ENCODE results near the gene EML1.

Gene EML1

DNA sequence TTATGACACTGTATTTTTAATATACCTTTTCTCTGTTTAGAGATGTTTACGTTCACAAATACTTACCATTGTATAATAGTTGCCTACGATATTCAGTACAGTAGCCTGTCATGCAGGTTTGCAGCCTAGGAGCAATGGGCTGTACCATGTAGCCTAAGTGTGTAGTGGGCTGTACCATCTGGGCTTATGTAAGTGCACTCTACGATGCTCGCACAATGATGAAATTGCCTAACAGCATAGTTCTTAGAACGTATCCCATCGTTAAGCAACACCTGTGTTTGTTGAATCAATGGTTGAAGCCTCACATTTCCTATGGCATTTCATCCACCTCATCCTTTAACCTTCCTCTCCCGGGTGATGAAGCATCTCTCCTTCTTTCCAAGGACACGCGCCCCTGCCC lies 12.5 kb upstream of the EML1 start:
- DNase-seq: no peak

DNA sequence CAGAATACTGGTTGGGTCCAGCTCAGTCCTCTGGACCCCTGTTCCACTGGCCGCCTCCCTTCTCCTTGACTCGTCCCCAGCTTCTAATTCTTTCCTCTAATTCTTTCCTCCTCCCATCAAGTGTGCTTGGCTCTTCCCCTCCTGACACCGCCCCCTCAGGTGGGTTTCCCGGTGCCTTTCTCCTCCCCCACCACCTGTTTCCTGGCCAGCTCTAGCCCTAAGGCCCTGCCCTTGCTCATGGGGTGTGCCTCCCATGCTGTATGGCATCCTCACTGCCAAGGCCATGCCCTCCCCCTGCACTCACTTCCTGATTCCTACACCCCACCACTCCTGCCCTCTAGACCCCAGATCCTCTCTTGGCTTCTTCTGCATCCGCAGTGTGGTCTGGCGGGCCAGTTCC lies 12.1 kb upstream of the EML1 start:
- DNase-seq: no peak

DNA sequence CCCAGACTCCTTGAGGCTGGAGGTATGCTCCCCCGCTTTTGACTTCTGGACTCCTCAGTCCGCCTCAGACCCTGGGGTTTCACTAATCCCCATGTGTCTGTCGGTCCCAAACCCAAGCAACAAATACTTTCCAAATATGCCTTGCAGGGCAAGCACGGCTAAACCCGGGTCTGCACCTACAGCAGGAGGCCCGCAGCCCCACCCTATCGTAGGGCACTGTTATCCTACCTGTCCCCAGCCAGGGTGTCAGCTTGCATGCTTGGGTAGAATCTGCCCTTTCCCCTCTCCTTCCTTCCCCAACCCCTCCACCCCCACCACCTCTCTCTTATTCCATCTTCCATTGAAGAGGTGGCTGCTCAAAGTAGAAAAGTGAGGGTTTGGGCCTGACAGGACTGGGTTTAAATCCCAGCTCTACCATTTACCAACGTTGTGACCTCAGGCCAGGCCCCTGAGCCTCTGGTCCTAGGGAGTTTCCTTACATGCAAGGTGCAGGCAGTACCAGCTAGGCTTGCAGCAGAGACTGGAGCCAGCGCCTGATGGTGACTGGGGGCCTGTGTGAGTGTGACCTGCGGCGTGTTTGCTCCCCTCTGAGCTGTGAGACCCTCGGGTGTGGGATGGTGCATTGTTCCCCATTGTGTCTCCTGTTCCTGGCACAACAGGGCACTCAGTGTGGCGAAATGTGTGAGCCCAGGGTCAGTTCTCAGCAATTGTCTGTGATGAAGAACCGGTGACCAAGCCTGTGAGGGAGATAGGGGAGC lies 11.2 kb upstream of the EML1 start:
- no peak for DNase-seq

DNA sequence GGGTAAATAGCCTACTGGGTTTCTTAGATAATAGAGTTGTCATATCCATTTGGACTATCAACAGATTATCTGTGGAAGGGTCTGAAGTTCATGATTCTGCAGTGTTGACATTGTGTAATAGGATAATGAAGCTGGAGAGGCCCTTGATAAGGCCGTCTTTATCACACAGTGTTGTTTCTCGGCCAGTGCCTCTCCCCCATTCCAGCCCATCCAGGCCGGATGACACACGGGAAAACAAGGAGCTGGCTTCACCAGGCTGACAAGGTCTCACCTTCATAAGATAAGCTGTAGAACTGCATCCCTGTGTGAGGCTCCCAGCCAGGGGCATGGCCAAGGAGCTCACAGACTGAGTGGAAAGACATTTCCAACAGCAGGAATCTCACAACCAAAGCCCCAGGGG lies 8.7 kb upstream of the EML1 start:
- DNase-seq: no peak

DNA sequence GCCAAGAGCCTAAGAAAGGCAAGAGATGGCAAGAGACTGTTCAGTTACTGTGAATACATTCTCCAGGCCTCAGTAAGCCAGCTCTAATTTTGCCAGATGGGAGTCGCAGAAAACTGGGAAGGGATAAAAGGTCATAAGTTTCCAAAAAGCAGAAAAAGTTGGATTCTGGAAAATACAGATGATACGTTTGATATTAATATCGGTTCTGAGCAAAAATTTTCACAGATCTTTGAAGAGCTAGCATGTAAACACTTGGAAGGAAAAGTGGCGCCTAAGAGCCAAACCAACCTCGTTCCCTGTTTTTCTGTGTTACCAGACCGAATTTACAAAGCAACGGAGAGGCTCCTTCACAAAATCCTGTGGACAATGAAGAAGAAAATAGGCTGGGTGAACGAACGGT lies 7.8 kb upstream of the EML1 start:
- no peak for DNase-seq

DNA sequence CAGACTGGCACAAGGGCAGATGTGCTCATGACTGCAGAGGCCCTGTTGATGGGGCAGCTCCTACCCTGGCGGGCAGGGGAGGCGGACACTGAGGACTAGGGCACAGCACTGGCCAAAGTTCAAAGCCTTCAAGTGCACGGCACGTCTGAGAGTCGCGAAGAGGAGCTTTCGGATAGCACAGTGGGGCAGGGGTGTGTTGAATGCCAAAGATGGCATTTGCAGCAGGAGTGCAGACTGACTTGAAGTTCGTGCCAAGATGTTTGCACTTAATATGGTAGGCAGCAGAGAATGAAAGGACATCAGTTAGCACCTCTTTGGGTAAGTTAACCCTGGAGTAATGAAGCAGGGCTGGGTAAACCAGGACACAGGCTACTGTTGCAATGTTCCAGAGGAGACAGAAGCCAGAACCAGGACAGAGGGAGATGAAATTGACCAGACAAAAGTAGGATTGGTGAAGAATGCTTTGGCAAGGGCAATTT lies 6.7 kb upstream of the EML1 start:
- no peak for DNase-seq

DNA sequence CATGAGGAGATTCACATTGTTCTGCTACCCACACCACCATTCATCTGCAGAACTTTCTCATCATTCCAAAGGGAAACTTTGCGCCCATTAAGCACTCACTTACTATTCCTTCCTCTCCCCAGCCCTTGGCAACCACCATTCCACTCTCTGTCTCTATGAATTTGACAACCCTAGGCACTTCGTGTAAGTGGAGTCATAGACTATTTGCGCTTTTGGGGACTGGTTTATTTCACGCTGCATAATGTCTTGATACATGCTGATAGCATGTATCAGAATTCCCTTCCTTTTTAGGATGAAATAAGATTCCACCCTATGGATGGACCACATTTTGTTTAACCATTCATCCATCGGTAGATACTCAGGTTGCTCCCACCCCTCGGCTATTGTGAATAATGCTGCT lies 4.5 kb upstream of the EML1 start:
- no peak for DNase-seq

DNA sequence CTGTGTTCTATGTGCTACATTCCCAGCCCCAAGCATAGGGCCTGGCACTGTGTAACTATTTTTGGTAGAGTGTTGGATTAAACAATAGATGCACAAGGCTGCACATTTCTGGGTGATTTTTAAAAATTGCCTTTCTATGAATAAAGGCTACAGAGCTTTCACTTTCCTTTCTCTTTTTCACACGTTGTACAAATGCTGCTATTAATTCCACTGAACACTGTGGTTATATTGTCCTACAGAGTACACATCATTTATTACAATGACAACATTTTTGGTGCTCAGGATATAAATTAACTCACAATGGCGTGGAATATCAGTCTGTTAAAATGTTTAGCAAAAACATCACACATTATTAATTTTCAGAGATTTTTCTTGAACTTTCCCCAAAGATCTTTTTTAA lies 3.6 kb upstream of the EML1 start:
- no peak for DNase-seq

DNA sequence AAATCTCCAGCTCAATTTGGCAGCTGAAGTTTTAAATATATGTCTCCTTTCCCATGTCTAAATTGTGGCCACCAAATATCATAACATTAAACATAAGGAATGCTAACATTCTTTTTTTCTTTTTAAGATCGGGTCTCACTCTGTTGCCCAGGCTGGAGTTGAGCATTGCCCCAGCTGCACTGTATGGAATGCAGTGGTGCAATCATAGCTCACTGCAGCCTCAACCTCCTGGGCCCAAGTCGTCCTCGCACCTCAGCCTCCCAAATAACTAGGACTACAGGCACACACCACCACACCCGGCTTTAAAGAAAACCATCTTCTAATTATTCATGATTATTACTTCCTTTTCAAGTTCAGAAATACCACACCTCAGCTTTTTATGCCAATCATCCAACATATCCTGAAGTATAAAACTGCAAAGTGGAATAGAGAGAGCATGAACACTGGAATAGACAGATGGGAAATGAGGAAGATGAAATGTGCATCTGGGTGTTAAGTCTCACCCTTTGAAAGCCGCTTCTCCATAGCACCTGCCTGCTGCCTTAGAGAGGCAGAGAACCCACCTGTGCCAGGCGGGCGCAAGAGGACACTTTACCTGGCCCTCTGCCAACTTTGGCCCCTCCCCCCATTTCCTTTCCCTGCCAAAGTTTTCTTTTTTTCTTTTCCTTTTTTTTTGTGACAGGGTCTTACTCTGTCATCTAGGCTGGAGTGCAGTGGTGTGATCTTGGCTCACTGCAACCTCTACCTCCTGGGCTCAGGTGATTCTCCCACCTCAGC lies 2.8 kb upstream of the EML1 start:
- no peak for DNase-seq

DNA sequence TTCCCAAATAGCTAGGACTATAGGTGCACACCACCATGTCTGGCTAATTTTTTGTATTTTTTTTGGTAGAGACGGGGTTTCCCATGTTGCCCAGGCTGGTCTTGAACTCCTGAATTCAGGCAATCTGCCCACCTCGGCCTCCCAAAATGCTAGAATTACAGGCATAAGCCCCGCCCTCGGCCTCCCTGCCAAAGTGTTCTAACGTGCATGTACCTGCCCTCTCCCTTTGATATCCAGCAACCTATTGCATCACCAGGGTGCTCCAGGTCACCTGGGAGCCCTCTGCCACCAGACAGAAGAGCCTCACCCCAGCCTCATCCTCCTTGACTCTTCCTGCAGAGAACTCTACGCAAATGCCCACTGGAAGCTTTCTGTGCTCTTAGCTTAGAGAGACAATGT lies 2.2 kb upstream of the EML1 start:
- DNase-seq: no peak

DNA sequence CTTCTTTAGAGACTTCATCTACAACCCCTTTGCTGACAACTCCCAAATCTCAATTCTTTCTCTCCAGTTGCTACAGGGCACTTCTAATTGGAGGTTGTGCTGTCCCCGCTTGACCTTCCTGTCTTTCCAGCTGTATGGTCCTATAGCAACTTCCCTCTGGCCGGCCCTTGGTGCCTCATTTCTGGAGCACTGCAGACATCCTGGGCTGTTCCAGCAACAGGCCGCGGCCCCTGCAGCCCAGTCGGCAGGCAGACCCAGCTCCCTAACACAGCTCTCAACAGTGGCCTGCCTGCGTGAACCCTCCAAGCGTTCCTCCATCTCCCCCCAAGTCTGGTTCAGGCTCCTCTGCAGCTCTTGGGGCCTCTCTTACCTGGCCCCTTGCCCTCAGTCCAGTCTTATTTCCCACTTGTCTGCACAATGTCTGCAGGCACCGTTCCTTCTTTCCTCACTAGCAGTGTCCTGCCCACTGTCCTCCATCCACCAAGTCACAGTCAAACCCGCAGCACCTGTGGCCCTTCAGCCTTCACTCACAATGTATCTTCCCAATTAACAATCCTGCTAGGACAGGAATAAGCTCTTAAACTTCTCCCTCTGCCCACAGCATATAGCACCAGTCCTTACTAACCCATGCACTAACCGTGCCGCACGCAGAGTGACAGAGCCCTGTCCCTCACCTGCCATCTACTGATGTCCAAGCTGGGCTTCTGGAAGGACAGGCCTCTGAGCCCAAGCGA lies 1.6 kb upstream of the EML1 start:
- DNase-seq: no peak

DNA sequence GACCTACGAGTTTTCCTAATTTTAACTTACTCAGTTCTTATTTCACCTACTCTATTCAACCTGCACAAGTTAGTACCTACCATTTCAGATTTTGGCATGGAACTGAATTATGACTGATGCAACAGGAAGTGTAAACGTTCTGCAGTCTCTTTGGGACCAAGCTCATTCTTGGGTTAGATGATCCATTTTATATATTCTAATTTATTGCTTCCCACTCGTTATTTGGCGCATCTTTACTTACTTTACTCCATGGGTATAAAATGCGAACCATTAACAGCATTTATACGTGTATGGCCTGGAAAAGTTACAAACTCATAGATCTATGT lies 1.0 kb upstream of the EML1 start:
- DNase-seq: no peak

DNA sequence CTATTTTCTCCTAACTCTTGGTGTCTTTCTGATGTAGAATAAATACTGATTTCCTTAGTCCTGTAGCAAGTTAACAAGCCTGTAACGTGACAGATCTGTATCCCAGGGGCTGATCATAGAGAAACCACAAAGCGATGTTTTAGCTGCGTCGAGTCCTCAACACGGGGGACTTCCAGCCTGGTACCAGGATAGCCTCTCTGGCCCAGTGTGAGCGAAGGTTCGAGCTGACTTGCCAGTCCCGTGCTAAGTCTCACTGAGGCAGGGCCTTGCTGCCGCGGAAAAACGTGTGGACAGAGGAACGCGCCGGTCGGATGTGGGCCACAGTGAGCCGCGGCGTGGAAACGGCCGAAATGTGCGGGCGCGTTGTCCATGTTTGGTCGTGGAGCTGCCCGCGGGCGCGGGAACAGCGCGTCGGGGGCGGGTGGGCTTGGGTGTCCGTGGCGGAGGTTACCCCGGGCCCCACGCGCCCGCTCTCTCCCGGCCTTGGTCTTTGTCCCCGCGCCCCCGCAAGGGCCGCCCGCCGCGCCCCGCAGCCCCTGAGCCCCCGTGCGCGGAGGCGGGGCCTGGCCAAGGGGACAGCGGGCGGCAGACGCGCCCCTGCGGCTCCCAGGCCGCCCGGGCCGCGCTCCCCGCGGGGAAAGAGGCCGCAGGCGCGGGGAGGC lies 531 bp upstream of the EML1 start:
- no peak for DNase-seq

DNA sequence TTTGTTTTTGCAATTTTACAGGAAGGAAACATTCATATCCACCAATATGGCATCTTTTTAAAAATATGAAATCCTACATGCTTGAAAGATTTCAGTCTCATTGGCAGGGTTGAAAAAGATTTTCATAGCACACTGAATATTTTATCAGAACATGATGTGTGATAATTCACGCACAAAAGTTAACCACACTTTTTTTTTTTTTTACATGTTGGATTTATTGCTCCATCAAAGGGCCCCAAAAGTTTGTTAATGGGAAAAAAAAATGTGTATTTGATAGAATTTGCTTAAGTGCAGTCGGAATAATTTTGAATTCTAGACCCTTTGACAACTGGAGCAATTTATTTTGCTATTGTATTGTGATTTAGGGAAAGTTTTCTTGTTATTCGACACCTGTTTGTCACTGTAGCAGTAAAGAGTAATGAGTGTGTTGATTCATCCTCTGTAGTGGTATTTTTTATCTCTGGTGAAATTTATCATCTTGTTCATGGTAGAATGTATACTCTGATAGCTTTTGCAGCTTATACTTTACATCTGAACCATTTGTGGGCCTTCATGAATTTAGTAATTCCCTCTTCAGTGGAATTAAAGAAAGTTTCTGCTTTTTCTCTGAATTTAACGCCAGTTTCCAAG lies 1.1 kb downstream of the EML1 start:
- DNase-seq: no peak

DNA sequence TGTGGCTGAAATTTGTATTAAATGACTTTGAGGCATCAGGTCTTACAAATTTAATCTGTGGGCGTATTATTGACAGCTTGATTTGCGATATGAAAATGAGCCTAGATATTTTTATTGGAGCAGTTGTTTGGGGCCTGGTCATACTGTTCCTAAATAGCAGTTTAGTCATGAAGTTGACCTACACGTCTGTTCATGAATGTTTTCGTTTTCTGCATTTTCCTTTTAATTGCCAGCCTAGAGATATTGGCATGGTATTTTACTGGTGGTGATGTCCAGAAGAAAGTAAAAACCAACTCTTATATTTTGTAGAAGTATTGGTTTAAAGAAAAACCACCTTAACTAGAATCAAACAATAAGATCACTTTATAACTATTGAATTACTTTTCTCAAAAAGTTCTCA lies 1.8 kb downstream of the EML1 start:
- no peak for DNase-seq

DNA sequence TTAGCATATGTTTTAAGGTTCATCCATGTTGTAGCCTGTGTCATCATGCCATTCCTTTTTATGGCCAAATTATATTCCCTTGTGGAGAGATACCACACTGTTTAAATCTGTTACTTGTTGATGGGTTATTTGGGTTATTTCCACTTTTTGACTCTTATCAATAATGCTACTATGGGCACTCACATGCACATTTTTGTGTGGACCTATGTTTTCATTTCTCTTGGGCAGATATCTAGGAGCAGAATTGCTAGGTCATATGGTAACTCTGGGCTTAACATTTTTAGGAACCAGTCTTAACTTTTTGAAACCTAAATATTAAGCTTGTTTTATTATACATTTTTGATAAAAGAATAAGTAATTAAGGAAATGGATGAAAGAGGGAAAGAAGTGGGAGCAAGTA lies 4.0 kb downstream of the EML1 start:
- no peak for DNase-seq

DNA sequence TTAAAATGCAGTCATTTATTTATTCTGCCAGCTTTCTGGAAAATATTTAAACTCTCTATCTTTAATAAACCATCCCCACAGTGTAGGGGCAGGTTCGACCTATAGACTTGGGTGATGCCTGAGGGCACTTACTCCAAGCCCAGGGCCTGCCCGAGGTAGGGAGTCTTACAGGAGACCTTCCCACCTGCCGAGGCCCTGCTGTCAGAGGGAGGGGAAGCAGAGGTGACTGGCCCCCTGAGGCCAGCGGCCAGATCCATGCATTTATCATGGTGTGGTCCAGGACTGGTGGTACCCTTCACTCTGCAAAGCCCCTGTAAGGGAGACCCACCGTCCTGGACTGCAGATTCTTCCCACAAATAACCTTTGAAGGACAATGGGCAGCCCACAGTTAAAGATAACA lies 7.6 kb downstream of the EML1 start:
- DNase-seq: no peak

DNA sequence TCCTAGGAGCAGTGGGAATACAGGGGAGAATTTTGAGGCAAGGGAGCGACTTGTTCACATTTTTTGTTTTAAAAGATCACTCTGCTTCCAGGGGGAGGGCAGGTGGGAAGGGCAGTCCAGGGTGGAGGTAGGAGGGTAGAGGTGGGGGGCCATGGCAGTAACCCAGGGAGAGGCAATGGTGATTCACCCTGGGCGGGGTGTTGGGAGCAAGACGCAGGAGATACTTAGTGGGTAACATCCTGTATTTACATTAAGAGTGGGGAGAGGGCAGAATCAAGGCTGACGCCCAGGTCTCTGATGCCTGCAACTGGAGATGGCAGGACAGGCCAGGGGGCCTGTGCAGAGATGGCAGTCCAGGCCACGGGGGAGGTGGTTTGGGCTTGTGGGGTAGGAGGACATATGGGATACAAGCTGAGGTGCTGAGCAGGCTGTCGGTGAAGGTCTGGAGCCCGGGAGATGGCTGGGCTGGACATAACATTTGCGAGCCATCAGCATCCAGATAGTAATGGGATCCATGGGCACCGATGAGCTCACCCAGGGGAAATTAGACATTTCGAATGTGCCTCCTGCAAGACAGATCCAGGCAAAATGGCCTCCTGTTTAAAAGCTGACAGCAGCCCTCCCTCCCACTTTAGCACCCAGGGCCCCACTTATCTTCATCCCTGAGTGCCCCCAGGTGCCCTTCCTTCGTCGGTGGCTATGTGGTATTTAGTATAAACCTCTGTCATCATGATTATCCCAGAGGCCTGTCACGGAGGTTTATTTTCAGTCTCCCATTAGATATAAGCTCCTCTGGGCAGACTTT lies 9.3 kb downstream of the EML1 start:
- DNase-seq: no peak

DNA sequence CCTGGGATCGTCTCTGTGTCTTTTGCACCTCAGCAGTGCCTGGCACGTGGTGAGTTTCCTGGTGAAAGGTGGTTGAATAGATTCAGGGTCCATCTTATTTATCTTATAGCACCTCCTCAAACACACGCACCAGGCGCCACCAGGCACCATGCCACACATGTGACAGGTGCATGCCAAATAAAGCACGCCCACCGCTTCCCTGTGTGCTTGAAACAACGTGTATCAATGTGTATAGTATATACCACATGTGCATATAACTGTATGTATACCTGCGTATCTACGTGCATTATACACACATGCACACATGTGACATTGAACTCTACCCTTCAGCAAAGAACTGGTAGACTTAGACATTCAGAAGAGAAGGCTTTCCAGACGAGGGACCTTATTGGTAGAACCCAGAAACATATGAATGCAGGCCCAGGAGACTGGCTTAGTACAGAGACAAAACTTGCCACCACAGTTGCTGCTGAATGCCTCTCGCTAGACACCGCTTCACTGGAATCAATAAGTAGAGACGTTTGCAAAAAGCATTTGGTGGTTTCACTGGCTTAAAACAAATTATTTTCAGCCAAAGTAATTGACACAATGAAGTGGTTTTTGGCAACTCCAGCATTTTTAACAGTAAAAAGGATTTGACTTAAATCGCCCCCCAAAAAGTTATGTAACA lies 10.0 kb downstream of the EML1 start:
- DNase-seq: no peak

DNA sequence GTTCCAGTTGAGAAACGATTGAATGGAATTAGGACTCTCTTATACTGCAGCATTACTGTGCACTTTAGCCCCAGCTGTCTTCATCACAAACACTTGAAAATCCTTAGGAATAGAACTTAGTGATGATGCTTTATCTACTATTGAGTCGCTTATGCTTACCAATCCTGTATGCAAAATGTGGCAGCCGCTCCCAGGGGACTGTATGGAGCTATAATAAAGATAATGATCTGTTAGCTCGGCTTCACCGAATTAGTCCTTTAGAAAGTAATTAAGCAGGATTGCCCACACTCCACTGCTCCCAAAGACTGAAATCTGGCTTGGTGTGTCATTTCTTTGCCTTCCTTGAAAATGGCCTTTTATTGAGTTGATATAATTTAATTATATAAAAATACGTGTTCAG lies 10.6 kb downstream of the EML1 start:
- DNase-seq: no peak

DNA sequence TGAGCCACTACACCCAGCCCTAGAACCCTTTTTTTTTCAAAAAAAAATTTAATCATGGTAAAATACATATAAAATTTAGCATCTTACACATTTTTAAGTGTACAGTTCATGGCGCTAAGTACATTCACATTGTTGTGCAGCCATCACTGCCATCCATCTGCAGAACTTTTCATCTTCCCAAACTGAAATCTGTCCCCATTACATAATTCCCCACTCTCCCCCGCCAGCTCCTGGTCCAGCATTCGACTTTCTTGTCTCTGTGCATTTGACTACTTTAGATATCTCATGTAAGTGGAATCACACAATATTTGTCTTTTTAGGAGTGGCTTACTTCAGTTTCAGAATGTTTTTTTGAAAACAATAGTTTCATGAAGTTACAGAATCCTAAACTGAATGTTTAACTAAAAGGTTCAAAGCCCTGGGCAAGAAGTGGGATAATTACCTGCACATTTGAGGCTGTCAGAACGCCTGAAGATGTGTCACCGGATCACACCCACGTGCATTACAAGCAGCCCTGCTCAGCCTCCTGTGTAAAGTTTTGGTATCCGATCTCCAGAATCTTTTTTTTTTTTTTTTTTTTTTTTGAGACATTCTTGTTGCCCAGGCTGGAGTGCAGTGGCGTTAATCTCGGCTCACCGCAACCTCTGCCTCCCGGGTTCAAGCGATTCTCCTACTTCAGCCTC lies 12.7 kb downstream of the EML1 start:
- DNase-seq: no peak

All from GOT3 (cell line).